Stimulated activated CD4-positive, alpha-beta T cell treated with anti-CD3 and anti-CD28 coated beads, Interleukin-4, amount 100 ng/mL, for 1 hour (primary cell): ENCODE measurements around the gene CCDC174.

Experiments
- DNase-seq: peaks from one replicate; pipeline ENCODE4 v3.0.0-alpha.2; 2020

CCDC174 gene

GRCh38 chr3:14657579-14657978 lies 6.0 kb downstream of the CCDC174 start:
- DNase-seq: no peak

- no peak for DNase-seq
Observed at GRCh38 chr3:14658978-14659377, 7.4 kb downstream of the CCDC174 start.

- DNase-seq: no peak
Observed at GRCh38 chr3:14660942-14661341, 9.4 kb downstream of the CCDC174 start.

- no peak for DNase-seq
Observed at GRCh38 chr3:14663396-14664135, 12.0 kb downstream of the CCDC174 start.

- DNase-seq: no peak
Observed at GRCh38 chr3:14664170-14664569, 12.6 kb downstream of the CCDC174 start.

- DNase-seq: no peak
Observed at GRCh38 chr3:14672588-14672987, 21.0 kb downstream of the CCDC174 start.

GRCh38 chr3:14674841-14675240 lies 23.3 kb downstream of the CCDC174 start, which contains the start of gene C3orf20:
TSS of gene C3orf20 (plus strand) at chr3:14675141. CDS start at chr3:14682714, 7,573 bp downstream.
- DNase-seq: no peak

GRCh38 chr3:14676881-14677280 lies 25.3 kb downstream of the CCDC174 start:
- no peak for DNase-seq

- DNase-seq: no peak
Observed at GRCh38 chr3:14678015-14678503, 26.5 kb downstream of the CCDC174 start.

GRCh38 chr3:14680115-14680514 lies 28.6 kb downstream of the CCDC174 start:
- DNase-seq: no peak

- DNase-seq: no peak
Observed at GRCh38 chr3:14680716-14681115, 29.2 kb downstream of the CCDC174 start.

- DNase-seq: no peak
Observed at GRCh38 chr3:14684447-14684846, 32.9 kb downstream of the CCDC174 start.

GRCh38 chr3:14685179-14685578 lies 33.6 kb downstream of the CCDC174 start:
- no peak for DNase-seq

- DNase-seq: no peak
Observed at GRCh38 chr3:14687360-14687759, 35.8 kb downstream of the CCDC174 start.

- DNase-seq: no peak
Observed at GRCh38 chr3:14688525-14688924, 37.0 kb downstream of the CCDC174 start.

GRCh38 chr3:14689247-14689980 lies 37.9 kb downstream of the CCDC174 start:
- no peak for DNase-seq

GRCh38 chr3:14691239-14691638 lies 39.7 kb downstream of the CCDC174 start:
- no peak for DNase-seq

GRCh38 chr3:14691719-14692118 lies 40.2 kb downstream of the CCDC174 start:
- DNase-seq: no peak

- DNase-seq: no peak
Observed at GRCh38 chr3:14698601-14699244, 47.2 kb downstream of the CCDC174 start.

GRCh38 chr3:14699643-14700042 lies 48.1 kb downstream of the CCDC174 start:
- no peak for DNase-seq

GRCh38 chr3:14700891-14701290 lies 49.3 kb downstream of the CCDC174 start:
- no peak for DNase-seq

- DNase-seq: no peak
Observed at GRCh38 chr3:14701676-14702075, 50.1 kb downstream of the CCDC174 start.

GRCh38 chr3:14703128-14703750 lies 51.7 kb downstream of the CCDC174 start:
- DNase-seq: no peak
